Neural cell (in vitro differentiated cells): ENCODE results near the gene HDAC7.

Experiments
- EZH2 ChIP-seq: fragments of 200-600, 300-800 bp; shearing (Covaris generic), sonication (generic); IDR thresholded peaks from 2 replicates; pipeline ENCODE4 v1.6.1; 2014; ENCODE audit warnings: antibody characterized with exemption, low read length, borderline replicate concordance, mild to moderate bottlenecking; ENCODE audit not compliant: insufficient read depth, poor library complexity, severe bottlenecking
- POLR2AphosphoS5 ChIP-seq: IDR thresholded peaks from 2 replicates; pipeline ENCODE4 v1.6.1; 2012
- RAD21 ChIP-seq: fragments of 450-650 bp; conservative IDR thresholded peaks from 2 replicates; pipeline ENCODE4 v1.6.1; 2014; ENCODE audit warnings: antibody characterized with exemption, mild to moderate bottlenecking, moderate library complexity
- TF ChIP-seq, protein P1 (sequence below): fragments of 450-650 bp; IDR thresholded peaks from 2 replicates; pipeline ENCODE4 v1.5.1; 2014; ENCODE audit warnings: antibody characterized with exemption, mild to moderate bottlenecking, moderate library complexity; ENCODE audit not compliant: poor library complexity, severe bottlenecking

GRCh38 chr12:47771304-47771703 lies 48.4 kb downstream of the HDAC7 start:
- TF ChIP-seq EZH2 (no peak), POLR2AphosphoS5 (no peak), RAD21 (no peak)
- TF ChIP-seq, protein P1, sequence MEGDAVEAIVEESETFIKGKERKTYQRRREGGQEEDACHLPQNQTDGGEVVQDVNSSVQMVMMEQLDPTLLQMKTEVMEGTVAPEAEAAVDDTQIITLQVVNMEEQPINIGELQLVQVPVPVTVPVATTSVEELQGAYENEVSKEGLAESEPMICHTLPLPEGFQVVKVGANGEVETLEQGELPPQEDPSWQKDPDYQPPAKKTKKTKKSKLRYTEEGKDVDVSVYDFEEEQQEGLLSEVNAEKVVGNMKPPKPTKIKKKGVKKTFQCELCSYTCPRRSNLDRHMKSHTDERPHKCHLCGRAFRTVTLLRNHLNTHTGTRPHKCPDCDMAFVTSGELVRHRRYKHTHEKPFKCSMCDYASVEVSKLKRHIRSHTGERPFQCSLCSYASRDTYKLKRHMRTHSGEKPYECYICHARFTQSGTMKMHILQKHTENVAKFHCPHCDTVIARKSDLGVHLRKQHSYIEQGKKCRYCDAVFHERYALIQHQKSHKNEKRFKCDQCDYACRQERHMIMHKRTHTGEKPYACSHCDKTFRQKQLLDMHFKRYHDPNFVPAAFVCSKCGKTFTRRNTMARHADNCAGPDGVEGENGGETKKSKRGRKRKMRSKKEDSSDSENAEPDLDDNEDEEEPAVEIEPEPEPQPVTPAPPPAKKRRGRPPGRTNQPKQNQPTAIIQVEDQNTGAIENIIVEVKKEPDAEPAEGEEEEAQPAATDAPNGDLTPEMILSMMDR: no peak
